Prostate gland (tissue), 2 donors: ENCODE results near the gene MCM3AP.

Source experiments
- POLR2A ChIP-seq: fragments of 450-650 bp; IDR thresholded peaks from one replicate; pipeline ENCODE4 v1.6.1; 2016; ENCODE audit warnings: antibody characterized with exemption, mild to moderate bottlenecking
- POLR2AphosphoS5 ChIP-seq: sonication (generic); formaldehyde crosslinking; IDR thresholded peaks from one replicate; pipeline ENCODE4 v1.6.1; 2017; ENCODE audit warnings: antibody characterized with exemption
- TF ChIP-seq, protein P1 (sequence below), 4 experiments: fragments of 200-600 bp in 2 of 4; fragments of 450-650 bp in 2 of 4; sonication (generic) in 2 of 4; IDR thresholded peaks; 1 replicate in 3 of 4; 2 replicates in 1 of 4; pipeline ENCODE4 v1.5.1; 2016 to 2019; ENCODE audit warnings: antibody characterized with exemption in 4 of 4, mild to moderate bottlenecking in 2 of 4, moderate library complexity in 2 of 4

DNA sequence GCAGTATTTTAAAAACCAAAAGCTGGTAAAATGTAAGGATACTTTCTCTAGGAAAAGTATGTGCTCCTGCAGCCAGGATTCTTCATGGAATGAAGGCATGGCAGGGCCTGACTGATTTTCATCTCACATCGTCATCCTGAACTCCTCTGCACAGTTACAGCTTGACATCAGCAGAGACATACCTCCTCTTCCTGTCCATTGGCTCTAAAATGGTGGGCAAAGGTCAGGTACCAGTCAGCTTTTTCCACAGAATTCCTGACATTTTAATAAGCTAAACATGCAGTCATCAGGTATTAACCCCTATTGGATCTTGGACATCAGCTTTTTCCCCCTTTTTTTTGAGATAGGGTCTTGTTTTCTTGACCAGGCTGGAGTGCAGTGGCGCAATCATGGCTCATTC, 44.4 kb upstream of the MCM3AP start:
- TF ChIP-seq, protein P1, sequence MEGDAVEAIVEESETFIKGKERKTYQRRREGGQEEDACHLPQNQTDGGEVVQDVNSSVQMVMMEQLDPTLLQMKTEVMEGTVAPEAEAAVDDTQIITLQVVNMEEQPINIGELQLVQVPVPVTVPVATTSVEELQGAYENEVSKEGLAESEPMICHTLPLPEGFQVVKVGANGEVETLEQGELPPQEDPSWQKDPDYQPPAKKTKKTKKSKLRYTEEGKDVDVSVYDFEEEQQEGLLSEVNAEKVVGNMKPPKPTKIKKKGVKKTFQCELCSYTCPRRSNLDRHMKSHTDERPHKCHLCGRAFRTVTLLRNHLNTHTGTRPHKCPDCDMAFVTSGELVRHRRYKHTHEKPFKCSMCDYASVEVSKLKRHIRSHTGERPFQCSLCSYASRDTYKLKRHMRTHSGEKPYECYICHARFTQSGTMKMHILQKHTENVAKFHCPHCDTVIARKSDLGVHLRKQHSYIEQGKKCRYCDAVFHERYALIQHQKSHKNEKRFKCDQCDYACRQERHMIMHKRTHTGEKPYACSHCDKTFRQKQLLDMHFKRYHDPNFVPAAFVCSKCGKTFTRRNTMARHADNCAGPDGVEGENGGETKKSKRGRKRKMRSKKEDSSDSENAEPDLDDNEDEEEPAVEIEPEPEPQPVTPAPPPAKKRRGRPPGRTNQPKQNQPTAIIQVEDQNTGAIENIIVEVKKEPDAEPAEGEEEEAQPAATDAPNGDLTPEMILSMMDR (IDR thresholded peaks at IDR 0.05) = no peak
- TF ChIP-seq POLR2A (no peak), POLR2AphosphoS5 (no peak)
